IMR-90 (cell line): ENCODE measurements around the gene OCSTAMP. TPM values are rescaled to one million over a fixed set of nuclear protein-coding genes. Genes with fewer than 3 reads are reported as not detected.

ENCODE experiments used
- ATAC-seq: fragments of 200-7000 bp; cut with Tn5 transposase; 2 replicates; pipeline ENCODE4 v1.9.1; 2020; ENCODE audit warnings: low read depth, mild to moderate bottlenecking, moderate library complexity
- BruUV-seq: library from RNA; stranded (reverse); fragments of 400-500 nt; replicated peaks from 2 replicates; lab custom pipeline; 2021; lab: Mats Ljungman, UMichigan
- CTCF ChIA-PET: fragments of 300-600 bp; formaldehyde crosslinking; extraction: SDS; loops from one replicate; lab custom pipeline; 2021; ENCODE audit warnings: antibody characterized with exemption; lab: Yijun Ruan, JAX
- POLR2A ChIA-PET: fragments of 300-600 bp; sonication (Branson Sonifier 250); formaldehyde crosslinking; loops from one replicate; lab custom pipeline; 2022; ENCODE audit warnings: antibody characterized with exemption; ENCODE audit not compliant: unreplicated experiment; lab: Charles Lee
- DNase-seq: peaks from one replicate; pipeline ENCODE4 v3.0.0; 2013
- H2AFZ ChIP-seq: replicated peaks from 2 replicates; pipeline ENCODE3; 2013; ENCODE audit warnings: low read length, mild to moderate bottlenecking; ENCODE audit not compliant: poor library complexity
- H2AK5ac ChIP-seq: 2 replicates; pipeline ENCODE4 v1.6.1; 2013; ENCODE audit warnings: low read depth, low read length, inconsistent platforms
- H2AK9ac ChIP-seq: replicated peaks from 2 replicates; pipeline ENCODE3; 2013; ENCODE audit warnings: mild to moderate bottlenecking, low read depth, low read length, moderate library complexity; ENCODE audit not compliant: poor library complexity
- H2BK120ac ChIP-seq: 2 replicates; pipeline ENCODE4 v1.6.1; 2013; ENCODE audit warnings: low read depth, low read length, inconsistent platforms
- H2BK15ac ChIP-seq: 3 replicates; pipeline ENCODE4 v1.6.1; 2013; ENCODE audit warnings: low read depth, low read length, inconsistent platforms
- H2BK20ac ChIP-seq: 2 replicates; pipeline ENCODE4 v1.6.1; 2013; ENCODE audit warnings: low read depth, mild to moderate bottlenecking, inconsistent platforms, low read length, moderate library complexity
- H2BK5ac ChIP-seq: 2 replicates; pipeline ENCODE4 v1.6.1; 2013; ENCODE audit warnings: mild to moderate bottlenecking, low read depth, low read length, inconsistent platforms; ENCODE audit not compliant: poor library complexity, severe bottlenecking
- H3K14ac ChIP-seq: replicated peaks from 2 replicates; pipeline ENCODE4 v1.6.1; 2013; ENCODE audit warnings: low read depth, low read length, inconsistent platforms
- H3K18ac ChIP-seq: 2 replicates; pipeline ENCODE4 v1.6.1; 2013; ENCODE audit warnings: low read depth, low read length, control low read depth
- H3K23ac ChIP-seq: 2 replicates; pipeline ENCODE4 v1.6.1; 2013; ENCODE audit warnings: low read depth, low read length, inconsistent platforms
- H3K27ac ChIP-seq: 2 replicates; pipeline ENCODE4 v1.5.1; 2013; ENCODE audit warnings: mild to moderate bottlenecking, control low read depth, low read length; ENCODE audit not compliant: insufficient read depth
- H3K27me3 ChIP-seq: 2 replicates; pipeline ENCODE4 v1.6.1; 2013; ENCODE audit warnings: low read length; ENCODE audit not compliant: control insufficient read depth, insufficient read depth
- H3K36me3 ChIP-seq: 2 replicates; pipeline ENCODE4 v1.6.1; 2013; ENCODE audit warnings: low read length, mixed read lengths; ENCODE audit not compliant: control insufficient read depth, insufficient read depth
- H3K4ac ChIP-seq: 2 replicates; pipeline ENCODE4 v1.6.1; 2013; ENCODE audit warnings: low read depth, low read length, inconsistent platforms
- H3K4me1 ChIP-seq: 2 replicates; pipeline ENCODE4 v1.6.1; 2013; ENCODE audit warnings: low read length, mixed read lengths; ENCODE audit not compliant: control insufficient read depth, insufficient read depth
- H3K4me2 ChIP-seq: 2 replicates; pipeline ENCODE4 v1.6.1; 2013; ENCODE audit warnings: low read depth, mild to moderate bottlenecking, control low read depth, low read length, moderate library complexity
- H3K4me3 ChIP-seq: 2 replicates; pipeline ENCODE4 v1.5.1; 2013; ENCODE audit warnings: low read depth, mild to moderate bottlenecking, control low read depth, low read length, moderate library complexity; ENCODE audit not compliant: insufficient read depth
- H3K56ac ChIP-seq: 2 replicates; pipeline ENCODE4 v1.6.1; 2013; ENCODE audit warnings: low read length, inconsistent platforms; ENCODE audit not compliant: insufficient read depth; ENCODE audit errors: extremely low read depth
- H3K79me1 ChIP-seq, 2 experiments: 2 replicates each; pipeline ENCODE4 v1.6.1; 2013; ENCODE audit warnings: low read length in 2 of 2, inconsistent platforms in 1 of 2, low read depth in 1 of 2
- H3K9ac ChIP-seq: 2 replicates; pipeline ENCODE4 v1.6.1; 2013; ENCODE audit warnings: low read depth, low read length, control low read depth
- H3K9me1 ChIP-seq: 2 replicates; pipeline ENCODE4 v1.6.1; 2013; ENCODE audit warnings: low read length, inconsistent platforms; ENCODE audit not compliant: insufficient read depth
- H3K9me3 ChIP-seq: 2 replicates; pipeline ENCODE4 v1.6.1; 2013; ENCODE audit warnings: low read length; ENCODE audit not compliant: control insufficient read depth, insufficient read depth
- H4K20me1 ChIP-seq: 2 replicates; pipeline ENCODE4 v1.6.1; 2013; ENCODE audit warnings: low read length, inconsistent platforms; ENCODE audit not compliant: insufficient read depth
- H4K5ac ChIP-seq: 2 replicates; pipeline ENCODE4 v1.6.1; 2013; ENCODE audit warnings: mild to moderate bottlenecking, low read depth, low read length, control low read depth
- H4K8ac ChIP-seq, 2 experiments: 2 replicates each; pipeline ENCODE4 v1.6.1; 2013; ENCODE audit warnings: low read depth in 2 of 2, low read length in 2 of 2, control low read depth in 1 of 2, inconsistent platforms in 1 of 2
- H4K91ac ChIP-seq: 2 replicates; pipeline ENCODE4 v1.6.1; 2013; ENCODE audit warnings: low read depth, low read length, inconsistent platforms; ENCODE audit not compliant: insufficient read depth
- BHLHE40 ChIP-seq: fragments of 150-350 bp; IDR thresholded peaks from 2 replicates; pipeline ENCODE4 v1.6.1; 2016; ENCODE audit warnings: mild to moderate bottlenecking, low read depth, low read length
- ELK1 ChIP-seq: fragments of 150-350 bp; IDR thresholded peaks from 2 replicates; pipeline ENCODE4 v1.6.1; 2016; ENCODE audit warnings: low read depth, mild to moderate bottlenecking, low read length, moderate library complexity, borderline replicate concordance
- MAZ ChIP-seq: IDR thresholded peaks from 2 replicates; pipeline ENCODE4 v1.6.1; 2012; ENCODE audit warnings: low read depth, mild to moderate bottlenecking, low read length, improper control_type of control experiment, moderate library complexity, borderline replicate concordance
- MXI1 ChIP-seq: IDR thresholded peaks from 2 replicates; pipeline ENCODE4 v1.6.1; 2012; ENCODE audit warnings: low read depth, mild to moderate bottlenecking, low read length, moderate library complexity, borderline replicate concordance
- SMC3 ChIP-seq: fragments of 150-350 bp; IDR thresholded peaks from 2 replicates; pipeline ENCODE4 v1.6.1; 2016; ENCODE audit warnings: low read depth, mild to moderate bottlenecking, antibody characterized with exemption, low read length, moderate library complexity
- WGBS, 2 experiments: methylation state at CpG; one replicate each; pipeline versions ENCODE4 v1.1.5 to v1.1.7; 2013; ENCODE audit warnings: missing lambda C conversion rate in 2 of 2; ENCODE audit not compliant: insufficient read length in 1 of 2; ENCODE audit errors: extremely low coverage in 2 of 2; 5-methylcytosine and 5-hydroxymethylcytosine counted together
- dilution Hi-C: fragments of 300-500 bp; cut with HindIII; formaldehyde crosslinking; loops from one replicate; pipeline ENCODE4 v1.14.3; 2018; ENCODE audit warnings: low sequenced_read_pairs; ENCODE audit not compliant: unreplicated experiment
- in situ Hi-C: fragments of 300-500 bp; cut with MboI; formaldehyde crosslinking; loops from 3 replicates; pipeline ENCODE4 v1.14.3; 2019; ENCODE audit warnings: low sequenced_read_pairs, inconsistent platforms, mixed read lengths
- intact Hi-C: fragments of 100-400 bp; cut with micrococcal nuclease; formaldehyde crosslinking; loops from 2 replicates; pipeline ENCODE4 v1.10.0; 2022
- polyA plus RNA-seq, 3 experiments: library from polyadenylated mRNA; depleted of rRNA; stranded (reverse); fragments of >200 nt; gene quantifications; 2 replicates each; pipeline ENCODE4 v1.2.3, GENCODE V29; 2012; ENCODE audit warnings: low replicate concordance in 1 of 3
- total RNA-seq: library from RNA; depleted of rRNA; stranded (reverse); fragments of >200 nt; gene quantifications from 2 replicates; pipeline ENCODE4 v1.2.3, GENCODE V29; 2012
- TF ChIP-seq, protein P1 (sequence below): conservative IDR thresholded peaks from 2 replicates; pipeline ENCODE4 v1.5.1; 2012; ENCODE audit warnings: mild to moderate bottlenecking, low read depth, low read length, improper control_type of control experiment

The OCSTAMP gene
- total and polyA plus RNA-seq, 2 of the 4 experiments (the other 2 are of a cell fraction): not detected

GRCh38 chr20:46590443-46590842, 40.0 kb upstream of the OCSTAMP start:
- no CpG with 5 or more reads among the region's 1 CpG for WGBS, 2 experiments
- Histone ChIP-seq H3K14ac (no peak overlapping the region), H3K4me1 (no peaks in the 10 kb centered on the region), H2BK5ac (no peak overlapping the region), H3K79me1 (no peaks in the 10 kb centered on the region), H4K20me1 (no peaks in the 10 kb centered on the region), H3K9ac (no peak overlapping the region), H4K5ac (no peak overlapping the region), H2AFZ (no peak overlapping the region), H2BK15ac (no peak overlapping the region), H3K4ac (no peak overlapping the region), H2AK9ac (no peak overlapping the region), H4K8ac (no peak overlapping the region), H3K18ac (no peak overlapping the region), H2BK20ac (no peak overlapping the region), H3K9me1 (no peaks in the 10 kb centered on the region), H3K27ac (no peak overlapping the region), H2AK5ac (no peak overlapping the region), H4K91ac (no peak overlapping the region), H2BK120ac (no peak overlapping the region), H3K4me3 (no peak overlapping the region), H3K36me3 (no peaks in the 10 kb centered on the region), H3K23ac (no peak overlapping the region), H3K4me2 (no peak overlapping the region), H3K56ac (no peak overlapping the region), H3K27me3 (no peaks in the 10 kb centered on the region), H3K9me3 (no peaks in the 10 kb centered on the region)
- no TSS peak for BruUV-seq
- no peak for TF ChIP-seq BHLHE40
- no peak for TF ChIP-seq MXI1
- no peak for TF ChIP-seq MAZ
- no peak for TF ChIP-seq SMC3
- no peak for TF ChIP-seq ELK1
- TF ChIP-seq, protein P1, sequence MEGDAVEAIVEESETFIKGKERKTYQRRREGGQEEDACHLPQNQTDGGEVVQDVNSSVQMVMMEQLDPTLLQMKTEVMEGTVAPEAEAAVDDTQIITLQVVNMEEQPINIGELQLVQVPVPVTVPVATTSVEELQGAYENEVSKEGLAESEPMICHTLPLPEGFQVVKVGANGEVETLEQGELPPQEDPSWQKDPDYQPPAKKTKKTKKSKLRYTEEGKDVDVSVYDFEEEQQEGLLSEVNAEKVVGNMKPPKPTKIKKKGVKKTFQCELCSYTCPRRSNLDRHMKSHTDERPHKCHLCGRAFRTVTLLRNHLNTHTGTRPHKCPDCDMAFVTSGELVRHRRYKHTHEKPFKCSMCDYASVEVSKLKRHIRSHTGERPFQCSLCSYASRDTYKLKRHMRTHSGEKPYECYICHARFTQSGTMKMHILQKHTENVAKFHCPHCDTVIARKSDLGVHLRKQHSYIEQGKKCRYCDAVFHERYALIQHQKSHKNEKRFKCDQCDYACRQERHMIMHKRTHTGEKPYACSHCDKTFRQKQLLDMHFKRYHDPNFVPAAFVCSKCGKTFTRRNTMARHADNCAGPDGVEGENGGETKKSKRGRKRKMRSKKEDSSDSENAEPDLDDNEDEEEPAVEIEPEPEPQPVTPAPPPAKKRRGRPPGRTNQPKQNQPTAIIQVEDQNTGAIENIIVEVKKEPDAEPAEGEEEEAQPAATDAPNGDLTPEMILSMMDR: no peak
- dilution Hi-C loops (no loop called here), in situ Hi-C loops (no loop called here), intact Hi-C loops (loop anchor here (10.0 kb wide), 1 partner anchor 64 kb away; the partner anchor contains the start of gene SLC13A3)
- no peak for ATAC-seq
- POLR2A ChIA-PET: no interaction called here
- CTCF ChIA-PET: no interaction called here
- DNase-seq: no peak
